ENCODE data around the gene GPR35.
"Not testable (repeated sequence)": the region's sequence is repeated elsewhere in the genome, so short reads cannot be mapped to it uniquely, and the experiment has no call there.

Gene GPR35

DNA sequence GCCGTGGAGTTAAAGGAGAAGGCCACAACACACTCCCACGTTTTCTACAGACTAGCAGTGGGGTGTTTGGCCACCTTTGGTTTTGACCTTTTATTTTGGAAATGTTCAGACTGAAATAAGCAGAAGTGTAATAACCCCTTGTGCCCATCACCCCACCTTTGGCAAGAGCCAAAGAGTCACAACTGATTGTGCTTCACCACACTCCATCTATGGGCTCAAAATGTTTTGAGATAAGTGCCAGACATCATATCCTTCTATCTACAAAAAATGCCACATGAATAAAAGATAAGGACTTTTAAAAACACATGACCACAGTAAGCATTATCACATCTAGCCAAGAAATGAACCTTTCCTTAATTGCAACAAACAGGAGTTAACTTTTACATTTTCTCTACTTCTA lies 9.9 kb upstream of the GPR35 start:
- no peak for TF ChIP-seq BHLHE40 (IDR thresholded peaks at IDR 0.05; ENCODE audit: borderline replicate concordance)
- no peak for TF ChIP-seq FOXM1 (IDR thresholded peaks at IDR 0.05; ENCODE audit: borderline replicate concordance)
- TF ChIP-seq LEF1 (IDR thresholded peaks at IDR 0.05; ENCODE audit: borderline replicate concordance): no peak
- no peak for TF ChIP-seq TARDBP (IDR thresholded peaks at IDR 0.05)
- no peak for TF ChIP-seq FOXK2 (IDR thresholded peaks at IDR 0.05)
- no peak for TF ChIP-seq L3MBTL2 (conservative IDR thresholded peaks at IDR 0.05)
- no peak for TF ChIP-seq SUZ12 (IDR thresholded peaks at IDR 0.05)
- TF ChIP-seq ARNT (IDR thresholded peaks at IDR 0.05): no peak
- no peak for TF ChIP-seq ELF4 (IDR thresholded peaks at IDR 0.05)
- no peak for TF ChIP-seq FOXA1 (IDR thresholded peaks at IDR 0.05)
- no peak for TF ChIP-seq ZNF384 (IDR thresholded peaks at IDR 0.05)
- DNase-seq (ENCODE audit: extremely low spot score): no peak
- ChIA-PET POLR2A (no interaction called here), CTCF (no interaction called here)

DNA sequence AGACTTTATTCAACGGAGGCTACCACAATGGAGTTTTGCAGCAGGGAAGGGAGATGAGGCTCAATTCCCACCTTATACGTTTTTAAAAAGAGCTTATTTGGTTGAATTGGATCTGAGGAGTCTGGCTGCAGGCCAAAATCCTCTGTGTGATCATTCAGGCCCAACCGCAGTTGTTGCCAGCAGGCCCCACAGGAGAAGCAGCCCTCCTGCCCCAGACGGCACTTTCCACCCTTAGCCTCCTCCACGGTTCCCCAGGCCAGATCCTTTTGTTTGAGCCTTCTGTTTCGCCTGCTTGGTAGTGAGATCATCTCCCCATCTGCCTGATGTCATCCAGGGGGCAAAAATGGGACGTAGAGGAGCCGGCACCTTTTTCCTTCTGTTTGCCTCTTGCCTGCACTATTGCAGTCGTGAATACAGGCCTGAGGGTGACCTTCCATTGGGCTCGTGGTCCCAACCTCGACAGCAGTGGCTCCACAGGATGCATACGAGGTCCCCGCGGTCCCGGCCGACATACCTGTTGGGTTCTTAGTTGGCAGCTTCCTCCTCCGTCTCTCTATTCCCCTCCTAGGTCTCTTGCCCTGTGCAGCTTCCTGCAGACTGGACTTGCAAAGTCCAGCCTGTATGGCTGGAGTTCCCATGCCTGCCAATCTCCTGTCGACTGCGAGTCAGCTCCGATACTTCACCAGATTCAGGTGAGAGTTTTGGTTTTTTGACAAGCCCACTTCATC lies 9.3 kb upstream of the GPR35 start:
- no peak for DNase-seq (ENCODE audit: extremely low spot score)
- ChIA-PET POLR2A (no interaction called here), CTCF (no interaction called here)
- no peak for TF ChIP-seq HDGF (IDR thresholded peaks at IDR 0.05; ENCODE audit: borderline replicate concordance)
- TF ChIP-seq SUZ12 (IDR thresholded peaks at IDR 0.05): no peak
- TF ChIP-seq LEF1 (IDR thresholded peaks at IDR 0.05; ENCODE audit: borderline replicate concordance): no peak
- TF ChIP-seq L3MBTL2 (conservative IDR thresholded peaks at IDR 0.05): no peak
- no peak for TF ChIP-seq NFRKB (IDR thresholded peaks at IDR 0.05)
- no peak for TF ChIP-seq BHLHE40 (IDR thresholded peaks at IDR 0.05; ENCODE audit: borderline replicate concordance)
- TF ChIP-seq ARNT (IDR thresholded peaks at IDR 0.05): no peak
- no peak for TF ChIP-seq FOXK2 (IDR thresholded peaks at IDR 0.05)
- TF ChIP-seq ZNF384 (IDR thresholded peaks at IDR 0.05): no peak

DNA sequence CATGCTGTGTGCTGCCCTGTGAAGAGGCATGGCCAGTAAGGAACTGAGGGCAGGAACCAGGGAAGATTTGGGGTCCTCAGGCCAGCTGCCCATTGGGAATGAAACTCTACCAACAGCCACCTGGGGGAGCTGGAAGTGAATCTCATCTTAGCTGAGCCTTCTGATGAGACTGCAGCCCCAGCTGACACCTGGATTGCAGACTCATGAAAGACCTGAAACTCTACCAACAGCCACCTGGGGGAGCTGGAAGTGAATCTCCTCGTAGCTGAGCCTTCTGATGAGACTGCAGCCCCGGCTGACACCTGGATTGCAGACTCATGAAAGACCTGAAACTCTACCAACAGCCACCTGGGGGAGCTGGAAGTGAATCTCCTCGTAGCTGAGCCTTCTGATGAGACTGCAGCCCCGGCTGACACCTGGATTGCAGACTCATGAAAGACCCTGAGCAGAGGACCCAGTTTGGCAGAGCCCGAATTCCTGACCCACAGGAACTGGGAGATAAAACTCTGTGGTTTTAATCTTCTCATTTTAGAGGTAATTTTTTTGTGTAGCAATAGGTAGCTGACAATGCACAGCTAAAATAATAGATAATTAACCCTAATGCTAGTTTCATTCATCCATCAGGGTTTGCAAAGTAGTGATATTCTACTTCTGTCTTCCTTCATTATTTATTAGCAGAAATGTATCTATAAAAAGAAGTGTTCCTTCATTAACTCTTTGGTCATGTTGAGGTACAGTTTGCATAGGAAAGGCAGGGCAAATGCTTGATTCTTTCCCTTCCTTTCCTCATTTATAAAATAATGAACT lies 8.2 kb upstream of the GPR35 start:
- POLR2A ChIA-PET; DNase-seq (ENCODE audit: extremely low spot score): not testable (repeated sequence)
- CTCF ChIA-PET: interaction anchor here (0.6 kb wide), 1 partner anchor 120 kb away, joined by 3 read pairs; no protein-coding TSS in a partner anchor

DNA sequence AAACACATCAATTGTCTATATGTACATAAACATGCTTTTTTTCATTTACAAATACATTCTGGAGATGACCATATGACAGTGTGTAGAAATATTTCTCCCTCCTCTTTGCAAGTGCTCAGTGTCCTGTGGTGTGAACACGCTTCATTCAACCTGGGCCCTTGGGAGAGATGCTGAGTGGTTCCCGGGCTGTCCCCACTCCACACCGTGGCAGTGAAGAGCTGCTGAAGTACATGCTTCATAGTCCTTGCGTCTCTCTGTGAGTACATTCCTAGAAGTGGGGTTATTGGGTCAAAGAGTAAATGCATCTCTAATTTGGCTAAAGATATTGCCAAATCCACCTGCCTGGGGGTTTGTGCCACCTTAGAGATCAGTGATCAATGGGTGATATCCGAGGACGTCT lies 6.5 kb upstream of the GPR35 start:
- CTCF ChIA-PET: no interaction called here
- DNase-seq (ENCODE audit: extremely low spot score): no peak
- POLR2A ChIA-PET: no interaction called here
- TF ChIP-seq ELF4 (IDR thresholded peaks at IDR 0.05) (no peak), TARDBP (IDR thresholded peaks at IDR 0.05) (no peak), NFRKB (IDR thresholded peaks at IDR 0.05) (no peak), FOXK2 (IDR thresholded peaks at IDR 0.05) (no peak), ARNT (IDR thresholded peaks at IDR 0.05) (no peak)

DNA sequence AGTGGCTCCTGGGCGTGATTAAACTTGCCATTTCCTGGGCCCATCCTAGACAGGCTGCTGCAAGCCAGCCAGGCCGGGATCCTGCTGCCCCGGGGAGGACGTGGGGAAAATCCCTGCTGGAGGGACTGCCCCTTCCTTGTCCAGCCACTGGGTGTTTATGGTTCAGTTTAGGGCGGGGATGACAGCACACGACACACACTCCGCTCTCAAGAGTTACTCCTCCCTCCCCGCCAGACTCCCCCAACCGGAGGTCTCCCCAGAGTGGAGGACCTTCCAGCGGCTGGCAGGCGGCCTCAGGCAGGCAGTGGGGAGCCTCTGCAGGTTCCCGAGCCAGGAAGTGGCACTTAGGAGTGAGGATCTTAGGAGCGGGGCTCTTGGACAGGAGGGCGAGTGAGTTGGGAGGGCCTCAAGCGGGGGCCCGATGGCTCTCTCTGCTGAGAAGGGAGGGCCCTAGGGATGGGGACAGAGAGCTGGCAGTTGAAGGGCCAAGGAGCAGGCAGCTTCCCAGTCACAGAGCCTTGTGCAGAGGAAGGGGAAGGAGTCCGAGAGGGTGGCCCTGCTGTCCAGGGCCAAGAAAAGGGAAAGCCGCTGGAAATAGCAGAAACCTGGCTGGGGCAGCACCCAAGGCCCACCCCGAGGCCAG lies 5.7 kb upstream of the GPR35 start:
- TF ChIP-seq SP1 (IDR thresholded peaks at IDR 0.05) (no peak), ZNF384 (IDR thresholded peaks at IDR 0.05) (no peak), FOXK2 (IDR thresholded peaks at IDR 0.05) (no peak), CTBP1 (IDR thresholded peaks at IDR 0.05; ENCODE audit: borderline replicate concordance) (no peak), FOXA1 (IDR thresholded peaks at IDR 0.05) (no peak), HDGF (IDR thresholded peaks at IDR 0.05; ENCODE audit: borderline replicate concordance) (no peak), NFRKB (IDR thresholded peaks at IDR 0.05) (no peak), L3MBTL2 (conservative IDR thresholded peaks at IDR 0.05) (no peak), ELF4 (IDR thresholded peaks at IDR 0.05) (no peak), BHLHE40 (IDR thresholded peaks at IDR 0.05; ENCODE audit: borderline replicate concordance) (no peak), TARDBP (IDR thresholded peaks at IDR 0.05) (no peak), LEF1 (IDR thresholded peaks at IDR 0.05; ENCODE audit: borderline replicate concordance) (no peak), SUZ12 (IDR thresholded peaks at IDR 0.05) (no peak), ARNT (IDR thresholded peaks at IDR 0.05) (no peak), FOXM1 (IDR thresholded peaks at IDR 0.05; ENCODE audit: borderline replicate concordance) (no peak)
- TF ChIP-seq, protein P1, sequence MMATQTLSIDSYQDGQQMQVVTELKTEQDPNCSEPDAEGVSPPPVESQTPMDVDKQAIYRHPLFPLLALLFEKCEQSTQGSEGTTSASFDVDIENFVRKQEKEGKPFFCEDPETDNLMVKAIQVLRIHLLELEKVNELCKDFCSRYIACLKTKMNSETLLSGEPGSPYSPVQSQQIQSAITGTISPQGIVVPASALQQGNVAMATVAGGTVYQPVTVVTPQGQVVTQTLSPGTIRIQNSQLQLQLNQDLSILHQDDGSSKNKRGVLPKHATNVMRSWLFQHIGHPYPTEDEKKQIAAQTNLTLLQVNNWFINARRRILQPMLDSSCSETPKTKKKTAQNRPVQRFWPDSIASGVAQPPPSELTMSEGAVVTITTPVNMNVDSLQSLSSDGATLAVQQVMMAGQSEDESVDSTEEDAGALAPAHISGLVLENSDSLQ (IDR thresholded peaks at IDR 0.05): no peak
- ChIA-PET POLR2A (no interaction called here), CTCF (no interaction called here)
- DNase-seq (ENCODE audit: extremely low spot score): no peak

DNA sequence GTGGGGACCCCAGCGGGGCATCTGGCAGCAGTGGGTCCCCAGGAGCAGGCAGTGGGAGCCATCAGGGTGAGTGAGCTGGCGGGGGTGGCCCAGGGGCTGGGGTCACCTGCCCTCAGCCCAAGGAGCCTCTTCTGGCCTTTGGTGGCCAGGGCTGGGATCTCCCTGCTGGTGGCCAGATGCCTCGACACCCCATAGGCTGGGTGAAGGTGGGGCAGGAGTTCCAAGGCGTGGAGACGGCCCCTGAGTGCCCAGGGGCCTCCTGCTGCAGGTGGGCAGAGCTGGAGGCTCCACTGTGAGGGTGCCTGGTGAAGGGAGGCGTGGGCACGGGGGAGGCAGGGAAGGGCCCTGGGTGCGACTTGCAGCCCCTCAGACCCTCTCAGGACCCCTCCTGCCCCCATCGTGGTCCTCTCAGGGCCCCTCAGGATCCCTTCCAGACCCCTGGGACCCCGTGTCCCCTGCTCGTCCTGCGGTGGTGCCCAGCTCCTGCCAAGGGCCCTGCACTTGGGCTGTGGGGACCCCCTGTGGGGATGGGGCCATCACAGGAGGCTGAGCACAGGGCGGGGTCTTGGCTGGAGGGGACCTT lies 5.0 kb upstream of the GPR35 start:
- no peak for TF ChIP-seq L3MBTL2 (conservative IDR thresholded peaks at IDR 0.05)
- no peak for TF ChIP-seq FOXA1 (IDR thresholded peaks at IDR 0.05)
- TF ChIP-seq FOXM1 (IDR thresholded peaks at IDR 0.05; ENCODE audit: borderline replicate concordance): no peak
- POLR2A ChIA-PET: no interaction called here
- DNase-seq (ENCODE audit: extremely low spot score): no peak
- CTCF ChIA-PET: no interaction called here

DNA sequence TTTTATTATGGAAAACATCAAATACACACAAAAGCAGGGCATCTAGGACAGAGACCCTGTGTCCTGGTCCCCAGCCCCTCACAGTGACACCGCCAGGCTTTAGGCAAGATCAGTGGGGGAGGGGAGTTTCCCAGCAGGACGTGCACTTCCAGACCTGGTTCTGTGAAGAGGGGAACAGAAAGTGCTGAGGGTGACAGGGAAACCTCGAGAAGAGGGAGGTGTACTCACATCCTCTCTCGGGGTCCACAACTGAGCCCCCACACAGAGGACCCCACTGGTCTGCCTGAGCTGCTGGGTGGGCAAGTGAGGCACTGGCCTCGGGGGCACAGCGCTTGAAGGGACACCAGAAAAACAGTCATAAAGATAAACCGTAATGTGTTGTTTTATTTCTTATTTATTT lies 4.4 kb upstream of the GPR35 start:
- no peak for DNase-seq (ENCODE audit: extremely low spot score)
- ChIA-PET CTCF (no interaction called here), POLR2A (no interaction called here)
- no peak for TF ChIP-seq L3MBTL2 (conservative IDR thresholded peaks at IDR 0.05)
- no peak for TF ChIP-seq SP1 (IDR thresholded peaks at IDR 0.05)
- TF ChIP-seq TARDBP (IDR thresholded peaks at IDR 0.05): no peak
- no peak for TF ChIP-seq ELF4 (IDR thresholded peaks at IDR 0.05)
- TF ChIP-seq SUZ12 (IDR thresholded peaks at IDR 0.05): no peak
- TF ChIP-seq NFRKB (IDR thresholded peaks at IDR 0.05): no peak
- TF ChIP-seq FOXK2 (IDR thresholded peaks at IDR 0.05): no peak
- no peak for TF ChIP-seq FOXA1 (IDR thresholded peaks at IDR 0.05)
- no peak for TF ChIP-seq ZNF384 (IDR thresholded peaks at IDR 0.05)
- TF ChIP-seq FOXM1 (IDR thresholded peaks at IDR 0.05; ENCODE audit: borderline replicate concordance): no peak

Measured in HEK293T (cell line).